ENCODE measurements around the gene LDB2.

DNA sequence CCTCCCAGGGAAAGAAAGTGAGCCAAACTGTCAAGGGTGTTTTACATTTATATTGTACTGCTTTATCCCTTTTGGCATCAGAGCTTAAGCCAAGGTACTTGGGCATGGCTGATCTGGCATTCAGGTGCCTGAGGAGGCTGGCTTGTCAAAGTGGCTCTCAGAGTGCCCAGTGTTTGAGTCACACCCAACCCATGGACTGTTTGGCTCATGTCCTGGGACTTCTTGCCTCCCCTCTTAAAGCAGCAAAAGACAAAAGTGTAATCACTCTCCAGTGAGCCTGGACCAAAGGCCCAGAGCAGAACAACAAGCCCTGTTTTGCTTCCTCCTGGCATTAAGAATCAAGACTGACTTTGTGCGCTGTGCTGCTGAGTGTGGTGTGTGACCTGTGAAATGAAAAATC, 360.5 kb downstream of the LDB2 start:
- TF ChIP-seq, protein P1, sequence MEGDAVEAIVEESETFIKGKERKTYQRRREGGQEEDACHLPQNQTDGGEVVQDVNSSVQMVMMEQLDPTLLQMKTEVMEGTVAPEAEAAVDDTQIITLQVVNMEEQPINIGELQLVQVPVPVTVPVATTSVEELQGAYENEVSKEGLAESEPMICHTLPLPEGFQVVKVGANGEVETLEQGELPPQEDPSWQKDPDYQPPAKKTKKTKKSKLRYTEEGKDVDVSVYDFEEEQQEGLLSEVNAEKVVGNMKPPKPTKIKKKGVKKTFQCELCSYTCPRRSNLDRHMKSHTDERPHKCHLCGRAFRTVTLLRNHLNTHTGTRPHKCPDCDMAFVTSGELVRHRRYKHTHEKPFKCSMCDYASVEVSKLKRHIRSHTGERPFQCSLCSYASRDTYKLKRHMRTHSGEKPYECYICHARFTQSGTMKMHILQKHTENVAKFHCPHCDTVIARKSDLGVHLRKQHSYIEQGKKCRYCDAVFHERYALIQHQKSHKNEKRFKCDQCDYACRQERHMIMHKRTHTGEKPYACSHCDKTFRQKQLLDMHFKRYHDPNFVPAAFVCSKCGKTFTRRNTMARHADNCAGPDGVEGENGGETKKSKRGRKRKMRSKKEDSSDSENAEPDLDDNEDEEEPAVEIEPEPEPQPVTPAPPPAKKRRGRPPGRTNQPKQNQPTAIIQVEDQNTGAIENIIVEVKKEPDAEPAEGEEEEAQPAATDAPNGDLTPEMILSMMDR (IDR thresholded peaks at IDR 0.05; ENCODE audit: low read depth, low read length, poor library complexity, severe bottlenecking): no peak
- TF ChIP-seq EZH2phosphoT487 (IDR thresholded peaks at IDR 0.05; ENCODE audit: borderline replicate concordance, low read length): no peak
